ENCODE measurements around the gene UBL3.

The UBL3 gene

DNA sequence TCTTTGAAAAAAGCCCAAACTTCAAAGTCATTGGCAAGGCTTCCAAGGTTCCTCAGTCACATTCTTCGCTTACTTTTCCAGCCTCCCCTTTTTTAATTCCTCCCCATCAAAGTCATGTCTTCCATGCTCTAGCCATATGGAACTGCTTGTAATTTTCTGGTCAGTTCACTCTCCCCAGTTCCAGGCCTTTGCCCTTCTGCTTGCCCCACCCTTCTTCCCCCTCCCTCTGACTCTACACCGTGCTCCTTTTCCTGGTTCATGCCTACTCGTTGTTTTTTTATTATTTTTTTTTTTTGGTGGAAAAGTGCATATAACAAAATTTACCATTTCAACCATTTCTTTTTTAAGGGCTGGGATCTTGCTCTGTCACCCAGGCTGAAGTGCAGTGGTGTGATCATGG lies 102.3 kb downstream of the UBL3 start:
- no peaks in the 10 kb centered on the region for H3K27me3 ChIP-seq (ENCODE audit: control insufficient read depth, insufficient read depth, low read length)
- no peaks in the 10 kb centered on the region for H3K36me3 ChIP-seq (ENCODE audit: control insufficient read depth, insufficient read depth, low read length)
- H3K4me3 ChIP-seq (ENCODE audit: low read length) = no peak overlapping the region
- no peak overlapping the region for H3K9ac ChIP-seq (ENCODE audit: low read length)
- no peaks in the 10 kb centered on the region for H3K9me3 ChIP-seq (ENCODE audit: control insufficient read depth, low read length)
- H3K4me1 ChIP-seq (ENCODE audit: control insufficient read depth, insufficient read depth, low read length) = no peaks in the 10 kb centered on the region

DNA sequence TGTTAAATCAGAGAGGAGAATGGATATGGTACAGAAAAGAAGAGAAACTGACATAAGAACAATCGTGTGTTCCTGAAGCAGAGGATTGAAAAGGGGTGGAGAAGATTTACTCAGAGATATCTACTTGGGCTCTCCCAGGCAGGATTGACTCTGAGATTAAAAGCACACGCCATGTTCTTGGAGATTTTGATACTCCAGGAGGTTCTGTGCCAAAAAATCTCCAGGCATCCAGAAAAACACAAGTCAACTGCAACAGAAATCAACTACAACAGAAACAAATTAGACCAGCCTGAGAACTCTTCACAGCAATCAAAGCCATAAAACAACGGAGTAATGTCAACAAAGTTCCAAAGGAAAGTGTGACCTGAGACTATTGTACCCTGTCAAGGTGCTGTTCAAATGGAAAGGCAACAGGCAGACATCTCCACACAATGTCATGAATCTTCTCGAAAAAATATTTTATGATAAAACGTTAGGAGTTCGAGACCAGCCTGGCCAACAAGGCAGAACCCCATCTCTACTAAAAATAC lies 104.2 kb downstream of the UBL3 start:
- Histone ChIP-seq H3K4me1 (ENCODE audit: control insufficient read depth, insufficient read depth, low read length) (no peaks in the 10 kb centered on the region), H3K36me3 (ENCODE audit: control insufficient read depth, insufficient read depth, low read length) (no peaks in the 10 kb centered on the region), H3K9ac (ENCODE audit: low read length) (no peak overlapping the region), H3K4me3 (ENCODE audit: low read length) (no peak overlapping the region), H3K9me3 (ENCODE audit: control insufficient read depth, low read length) (no peaks in the 10 kb centered on the region), H3K27me3 (ENCODE audit: control insufficient read depth, insufficient read depth, low read length) (no peaks in the 10 kb centered on the region)

DNA sequence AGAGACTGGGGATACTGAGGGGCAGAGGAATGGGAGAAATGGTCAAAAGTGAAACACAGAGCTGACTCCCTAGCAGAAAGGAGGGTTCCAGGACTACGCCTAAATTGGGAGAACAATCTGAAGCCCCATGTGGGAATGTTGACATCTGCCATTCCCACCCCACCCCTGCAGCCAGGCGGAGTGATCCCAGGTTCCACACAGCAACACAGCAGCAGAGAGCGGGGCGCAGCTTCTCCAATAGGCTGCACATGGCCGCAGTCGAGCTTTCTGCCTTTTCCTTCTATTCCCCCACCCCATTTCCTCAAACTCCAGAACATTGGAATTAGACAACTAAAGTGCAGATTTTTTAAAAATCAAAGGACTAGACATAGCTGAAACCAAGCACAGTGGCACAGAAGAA lies 104.7 kb downstream of the UBL3 start:
- H3K9me3 ChIP-seq (ENCODE audit: control insufficient read depth, low read length) = no peaks in the 10 kb centered on the region
- H3K27me3 ChIP-seq (ENCODE audit: control insufficient read depth, insufficient read depth, low read length) = no peaks in the 10 kb centered on the region
- no peak overlapping the region for H3K9ac ChIP-seq (ENCODE audit: low read length)
- H3K4me3 ChIP-seq (ENCODE audit: low read length) = no peak overlapping the region
- H3K4me1 ChIP-seq (ENCODE audit: control insufficient read depth, insufficient read depth, low read length) = no peaks in the 10 kb centered on the region
- H3K36me3 ChIP-seq (ENCODE audit: control insufficient read depth, insufficient read depth, low read length) = no peaks in the 10 kb centered on the region

DNA sequence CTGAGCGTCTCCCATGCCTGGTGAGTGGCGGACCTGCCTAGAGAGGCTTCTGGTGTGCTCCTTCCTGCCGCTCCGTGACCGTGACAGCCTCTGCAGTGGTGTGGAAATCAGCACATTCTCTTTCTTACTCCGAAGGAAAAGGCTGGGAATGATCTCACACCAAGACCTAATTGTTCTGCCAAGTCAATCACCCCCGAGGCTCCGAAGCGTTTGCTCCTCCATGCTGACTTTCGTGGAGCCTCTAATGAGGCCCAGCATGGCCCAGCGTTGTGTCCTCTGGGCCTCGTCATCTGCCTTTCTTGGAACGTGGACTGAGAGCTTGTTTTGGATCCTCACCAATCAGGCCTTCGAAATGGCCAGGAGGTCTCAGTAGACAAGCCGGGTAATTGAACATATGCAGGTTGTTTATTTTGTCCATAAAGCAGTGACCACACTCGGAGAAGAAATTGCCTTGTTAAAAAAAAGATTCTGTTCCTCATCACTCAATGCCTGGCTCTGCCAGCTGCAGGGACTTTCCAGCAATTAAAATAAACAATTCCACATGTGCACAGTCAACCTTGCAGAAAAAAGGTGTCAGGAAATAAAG lies 107.1 kb downstream of the UBL3 start:
- no peak overlapping the region for H3K9ac ChIP-seq (ENCODE audit: low read length)
- no peak overlapping the region for H3K4me3 ChIP-seq (ENCODE audit: low read length)
- H3K36me3 ChIP-seq (ENCODE audit: control insufficient read depth, insufficient read depth, low read length) = no peaks in the 10 kb centered on the region
- H3K9me3 ChIP-seq (ENCODE audit: control insufficient read depth, low read length) = no peaks in the 10 kb centered on the region
- H3K4me1 ChIP-seq (ENCODE audit: control insufficient read depth, insufficient read depth, low read length) = no peaks in the 10 kb centered on the region
- no peaks in the 10 kb centered on the region for H3K27me3 ChIP-seq (ENCODE audit: control insufficient read depth, insufficient read depth, low read length)

DNA sequence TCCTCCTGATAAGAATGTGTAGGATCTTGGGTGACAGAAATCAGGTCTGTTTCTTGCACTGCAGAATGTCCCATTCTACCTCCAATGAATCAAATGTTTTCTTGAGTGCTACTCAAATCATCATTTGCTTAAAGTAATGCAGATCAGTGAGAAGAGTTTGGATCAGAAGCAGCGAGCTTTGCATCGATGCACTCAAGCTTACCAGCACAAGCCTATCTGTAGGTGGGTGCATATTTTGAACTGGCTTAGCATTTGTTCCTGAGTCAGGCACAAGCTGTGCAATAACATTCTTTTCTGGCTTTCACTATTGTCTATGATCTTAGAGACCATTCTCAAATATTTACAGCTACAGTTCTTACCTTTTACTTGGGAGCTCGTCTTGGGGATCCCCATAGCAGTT lies 109.5 kb downstream of the UBL3 start:
- no peak overlapping the region for H3K9ac ChIP-seq (ENCODE audit: low read length)
- H3K9me3 ChIP-seq (ENCODE audit: control insufficient read depth, low read length) = no peaks in the 10 kb centered on the region
- H3K4me1 ChIP-seq (ENCODE audit: control insufficient read depth, insufficient read depth, low read length) = no peaks in the 10 kb centered on the region
- H3K4me3 ChIP-seq (ENCODE audit: low read length) = no peak overlapping the region
- H3K36me3 ChIP-seq (ENCODE audit: control insufficient read depth, insufficient read depth, low read length) = no peaks in the 10 kb centered on the region
- no peaks in the 10 kb centered on the region for H3K27me3 ChIP-seq (ENCODE audit: control insufficient read depth, insufficient read depth, low read length)

DNA sequence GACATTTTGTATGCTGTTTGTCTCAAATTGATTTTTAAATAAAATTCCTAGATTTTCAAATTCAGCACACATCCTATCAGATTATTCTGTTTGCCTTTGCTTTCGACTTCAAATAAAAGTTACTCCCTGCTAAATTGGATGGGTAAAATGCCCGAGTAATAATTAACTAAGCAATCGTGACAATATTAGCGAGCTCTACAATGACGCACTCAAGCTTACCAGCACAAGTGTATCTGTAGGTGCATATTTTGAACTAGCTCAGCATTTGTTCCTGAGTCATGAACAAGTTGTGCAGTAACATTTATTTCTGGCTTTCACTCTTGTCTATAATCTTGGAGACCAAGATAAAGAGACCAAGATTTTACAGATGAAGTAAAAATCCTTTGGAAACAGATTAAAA lies 113.4 kb downstream of the UBL3 start:
- Histone ChIP-seq H3K9ac (ENCODE audit: low read length) (no peak overlapping the region), H3K4me3 (ENCODE audit: low read length) (no peak overlapping the region), H3K4me1 (ENCODE audit: control insufficient read depth, insufficient read depth, low read length) (no peaks in the 10 kb centered on the region), H3K9me3 (ENCODE audit: control insufficient read depth, low read length) (no peaks in the 10 kb centered on the region), H3K36me3 (ENCODE audit: control insufficient read depth, insufficient read depth, low read length) (no peaks in the 10 kb centered on the region), H3K27me3 (ENCODE audit: control insufficient read depth, insufficient read depth, low read length) (peaks cover 8% of the 10 kb centered on the region)

DNA sequence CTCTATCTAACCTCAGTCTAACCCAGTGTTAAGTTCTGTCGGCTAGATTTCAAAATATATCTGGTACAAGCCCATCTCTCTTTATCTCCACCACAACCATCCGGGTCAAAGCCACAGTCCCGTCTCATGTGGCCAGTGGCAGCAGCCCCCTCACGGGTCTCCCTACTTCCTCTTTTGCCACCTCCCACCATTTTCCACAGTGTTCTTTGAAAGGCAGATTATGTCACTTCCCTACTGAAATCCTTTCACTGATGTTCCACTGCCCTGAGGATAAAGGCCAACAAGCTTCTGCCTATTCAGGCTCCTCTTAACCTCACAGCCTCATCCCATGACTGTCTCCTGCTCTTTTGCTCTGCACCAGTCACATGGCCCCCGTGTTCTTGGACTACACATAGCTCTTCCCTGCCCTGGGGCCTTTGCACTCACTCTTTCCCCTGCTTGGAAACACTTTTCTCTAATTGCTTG lies 117.2 kb downstream of the UBL3 start:
- Histone ChIP-seq H3K36me3 (ENCODE audit: control insufficient read depth, insufficient read depth, low read length) (no peaks in the 10 kb centered on the region), H3K4me3 (ENCODE audit: low read length) (no peak overlapping the region), H3K9me3 (ENCODE audit: control insufficient read depth, low read length) (no peaks in the 10 kb centered on the region), H3K9ac (ENCODE audit: low read length) (no peak overlapping the region), H3K27me3 (ENCODE audit: control insufficient read depth, insufficient read depth, low read length) (peaks cover 23% of the 10 kb centered on the region), H3K4me1 (ENCODE audit: control insufficient read depth, insufficient read depth, low read length) (no peaks in the 10 kb centered on the region)

DNA sequence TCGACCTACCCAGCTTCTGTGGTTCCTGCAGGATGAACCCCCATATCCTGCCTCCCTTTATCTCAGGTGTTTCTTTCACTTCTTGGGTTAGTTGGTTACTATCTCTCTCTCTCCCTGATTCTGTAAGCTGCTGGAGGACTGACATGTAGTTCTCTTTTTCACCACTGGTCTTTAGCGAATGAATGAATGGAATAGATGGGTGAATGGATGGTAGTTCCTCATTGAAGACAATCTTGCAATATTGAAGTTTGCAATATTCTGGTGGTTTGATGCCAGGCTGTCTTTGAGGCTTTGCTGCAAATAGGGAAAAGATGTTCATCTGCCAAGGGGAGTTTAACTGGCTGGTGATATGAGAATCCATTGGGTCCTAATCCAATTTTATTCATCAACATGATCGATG lies 120.2 kb downstream of the UBL3 start:
- no peaks in the 10 kb centered on the region for H3K9me3 ChIP-seq (ENCODE audit: control insufficient read depth, low read length)
- no peak overlapping the region for H3K9ac ChIP-seq (ENCODE audit: low read length)
- no peaks in the 10 kb centered on the region for H3K4me1 ChIP-seq (ENCODE audit: control insufficient read depth, insufficient read depth, low read length)
- no peak overlapping the region for H3K4me3 ChIP-seq (ENCODE audit: low read length)
- no peaks in the 10 kb centered on the region for H3K36me3 ChIP-seq (ENCODE audit: control insufficient read depth, insufficient read depth, low read length)
- peaks cover 23% of the 10 kb centered on the region for H3K27me3 ChIP-seq (ENCODE audit: control insufficient read depth, insufficient read depth, low read length)

DNA sequence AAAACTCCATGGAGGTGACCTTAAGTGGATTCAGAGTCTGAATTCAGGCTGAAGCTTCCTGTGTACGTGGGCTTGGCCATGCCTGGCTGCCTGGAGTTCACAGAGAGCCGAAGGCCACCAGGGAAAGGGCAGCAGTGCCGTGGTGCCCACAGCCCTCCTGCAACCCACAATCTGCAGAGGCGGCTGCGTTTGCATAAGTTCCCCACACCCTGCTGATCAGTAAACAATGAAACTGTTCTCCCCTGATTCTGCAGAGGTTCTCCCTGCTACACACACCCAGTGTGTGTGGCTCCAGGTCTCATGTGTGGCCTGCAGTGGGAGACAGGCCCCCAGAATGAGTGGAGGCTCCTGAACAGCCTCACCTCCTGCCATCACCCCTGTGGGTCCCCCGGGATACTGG lies 128.0 kb downstream of the UBL3 start:
- Histone ChIP-seq H3K9me3 (ENCODE audit: control insufficient read depth, low read length) (no peaks in the 10 kb centered on the region), H3K9ac (ENCODE audit: low read length) (no peak overlapping the region), H3K4me1 (ENCODE audit: control insufficient read depth, insufficient read depth, low read length) (no peaks in the 10 kb centered on the region), H3K27me3 (ENCODE audit: control insufficient read depth, insufficient read depth, low read length) (no peaks in the 10 kb centered on the region), H3K36me3 (ENCODE audit: control insufficient read depth, insufficient read depth, low read length) (no peaks in the 10 kb centered on the region), H3K4me3 (ENCODE audit: low read length) (no peak overlapping the region)

DNA sequence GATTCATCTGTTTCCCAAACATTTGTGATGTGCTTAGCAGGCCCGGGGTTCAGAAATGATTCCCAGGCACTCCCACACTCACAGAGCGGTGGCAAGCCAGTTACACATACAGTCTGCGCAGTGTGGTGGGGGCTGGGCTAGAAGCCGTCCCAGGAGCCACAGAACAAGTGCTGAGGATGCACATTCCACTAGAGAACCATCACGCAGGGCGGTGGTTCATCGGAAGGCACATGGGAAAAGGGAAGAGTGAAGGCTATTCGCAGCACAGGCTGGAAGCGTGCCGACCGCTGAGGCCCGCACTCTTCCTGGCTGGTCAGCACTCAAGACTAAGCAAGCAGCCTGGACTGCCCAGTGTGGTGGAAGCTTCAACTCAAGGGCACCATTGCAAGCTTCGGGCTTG lies 128.7 kb downstream of the UBL3 start:
- no peaks in the 10 kb centered on the region for H3K9me3 ChIP-seq (ENCODE audit: control insufficient read depth, low read length)
- H3K4me1 ChIP-seq (ENCODE audit: control insufficient read depth, insufficient read depth, low read length) = no peaks in the 10 kb centered on the region
- H3K27me3 ChIP-seq (ENCODE audit: control insufficient read depth, insufficient read depth, low read length) = no peaks in the 10 kb centered on the region
- no peak overlapping the region for H3K4me3 ChIP-seq (ENCODE audit: low read length)
- H3K36me3 ChIP-seq (ENCODE audit: control insufficient read depth, insufficient read depth, low read length) = no peaks in the 10 kb centered on the region
- H3K9ac ChIP-seq (ENCODE audit: low read length) = no peak overlapping the region

DNA sequence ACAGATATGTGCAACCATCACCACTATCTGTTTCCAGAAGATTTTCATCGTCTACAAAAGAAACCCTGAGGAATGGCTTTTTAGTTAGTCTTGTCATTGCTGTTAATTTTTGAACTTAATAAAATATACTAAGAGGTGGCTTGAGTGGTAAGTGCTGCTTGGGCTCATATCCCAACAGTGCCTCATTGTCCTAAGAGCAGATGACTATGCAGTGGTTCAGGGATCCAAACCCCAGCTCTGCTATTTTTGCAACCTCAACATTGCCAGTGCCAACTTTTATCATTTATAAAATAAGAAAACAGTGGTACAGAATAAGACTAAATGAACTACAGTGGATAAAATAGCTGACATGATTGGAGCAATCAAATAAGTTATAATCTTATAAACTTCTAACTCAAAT lies 131.7 kb downstream of the UBL3 start:
- Histone ChIP-seq H3K27me3 (ENCODE audit: control insufficient read depth, insufficient read depth, low read length) (no peaks in the 10 kb centered on the region), H3K36me3 (ENCODE audit: control insufficient read depth, insufficient read depth, low read length) (no peaks in the 10 kb centered on the region), H3K9me3 (ENCODE audit: control insufficient read depth, low read length) (no peaks in the 10 kb centered on the region), H3K4me1 (ENCODE audit: control insufficient read depth, insufficient read depth, low read length) (no peaks in the 10 kb centered on the region), H3K4me3 (ENCODE audit: low read length) (no peak overlapping the region), H3K9ac (ENCODE audit: low read length) (no peak overlapping the region)

DNA sequence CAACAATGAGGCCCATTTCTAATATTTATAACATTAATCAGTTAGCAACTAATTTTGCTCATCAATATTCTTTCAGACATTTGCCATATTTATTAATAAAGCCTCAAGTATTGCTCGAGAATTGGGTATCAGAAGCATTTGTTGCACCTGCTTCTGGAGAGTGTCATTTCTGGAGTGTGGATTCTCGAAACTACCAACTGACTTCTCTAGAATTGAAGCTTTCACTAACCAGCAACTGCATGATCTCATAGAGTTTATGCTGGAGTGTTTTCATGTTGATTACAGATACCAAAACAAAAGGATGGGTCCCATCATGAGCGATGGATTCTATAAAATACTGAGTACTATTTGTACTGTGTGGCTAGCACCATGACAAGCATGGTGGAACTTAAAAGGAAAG lies 133.9 kb downstream of the UBL3 start:
- Histone ChIP-seq H3K4me1 (ENCODE audit: control insufficient read depth, insufficient read depth, low read length) (no peaks in the 10 kb centered on the region), H3K4me3 (ENCODE audit: low read length) (no peak overlapping the region), H3K9me3 (ENCODE audit: control insufficient read depth, low read length) (no peaks in the 10 kb centered on the region), H3K9ac (ENCODE audit: low read length) (no peak overlapping the region), H3K36me3 (ENCODE audit: control insufficient read depth, insufficient read depth, low read length) (no peaks in the 10 kb centered on the region), H3K27me3 (ENCODE audit: control insufficient read depth, insufficient read depth, low read length) (no peaks in the 10 kb centered on the region)

All from mucosa of stomach (tissue), 1 donor.